ENCODE data around the gene RHOG.

Gene RHOG

GRCh38 chr11:3802011-3802790 is 38.6 kb downstream of the RHOG start:
- Histone ChIP-seq H3K9me3 (ENCODE audit: insufficient read depth, low read length) (no peaks in the 10 kb centered on the region), H3K4me3 (ENCODE audit: low read length) (no peak overlapping the region), H3K79me2 (ENCODE audit: low read length) (peaks cover 14% of the 10 kb centered on the region), H2AFZ (ENCODE audit: low read depth, low read length) (no peak overlapping the region), H3K27me3 (ENCODE audit: low read depth, low read length) (no peaks in the 10 kb centered on the region), H4K20me1 (ENCODE audit: insufficient read depth, low read length) (no peaks in the 10 kb centered on the region), H3K4me1 (ENCODE audit: low read length) (peaks cover 7% of the 10 kb centered on the region), H3K4me2 (ENCODE audit: low read length) (no peak overlapping the region), H3K27ac (ENCODE audit: low read length) (no peak overlapping the region), H3K36me3 (replicated peaks; ENCODE audit: low read depth, low read length) (no peaks in the 10 kb centered on the region), H3K9ac (ENCODE audit: low read length) (no peak overlapping the region)
- TF ChIP-seq EZH2phosphoT487 (IDR thresholded peaks at IDR 0.05; ENCODE audit: low read depth) (no peak), CTCF (IDR thresholded peaks at IDR 0.05; ENCODE audit: low read depth, low read length) (no peak)

- Histone ChIP-seq H3K79me2 (ENCODE audit: low read length) (peaks cover 38% of the 10 kb centered on the region), H3K36me3 (replicated peaks; ENCODE audit: low read depth, low read length) (peaks cover 13% of the 10 kb centered on the region), H3K4me3 (ENCODE audit: low read length) (no peak overlapping the region), H3K27ac (ENCODE audit: low read length) (no peak overlapping the region), H3K4me1 (ENCODE audit: low read length) (peaks cover 16% of the 10 kb centered on the region), H3K9me3 (ENCODE audit: insufficient read depth, low read length) (no peaks in the 10 kb centered on the region), H3K9ac (ENCODE audit: low read length) (no peak overlapping the region), H4K20me1 (ENCODE audit: insufficient read depth, low read length) (peaks cover 22% of the 10 kb centered on the region), H3K27me3 (ENCODE audit: low read depth, low read length) (no peaks in the 10 kb centered on the region), H3K4me2 (ENCODE audit: low read length) (no peak overlapping the region), H2AFZ (ENCODE audit: low read depth, low read length) (no peak overlapping the region)
- TF ChIP-seq CTCF (IDR thresholded peaks at IDR 0.05; ENCODE audit: low read depth, low read length) (no peak), EZH2phosphoT487 (IDR thresholded peaks at IDR 0.05; ENCODE audit: low read depth) (no peak)
These were observed 40.9 kb downstream of the RHOG start for GRCh38 chr11:3799873-3800272.

- Histone ChIP-seq H3K4me2 (ENCODE audit: low read length) (peak overlapping the region; percentile 69; the same call in 1 of the 2 replicates), H3K27ac (ENCODE audit: low read length) (no peak overlapping the region)
- TF ChIP-seq EZH2phosphoT487 (IDR thresholded peaks at IDR 0.05; ENCODE audit: low read depth) (no peak), CTCF (IDR thresholded peaks at IDR 0.05; ENCODE audit: low read depth, low read length) (no peak)
These were observed 41.6 kb downstream of the RHOG start for GRCh38 chr11:3799143-3799542.

GRCh38 chr11:3797329-3798090 is 43.2 kb downstream of the RHOG start, which contains the start of gene NUP98:
Gene NUP98, minus strand, starts transcription at chr11:3797554. Its CDS starts 15,437 bp downstream, at chr11:3782117.
- TF ChIP-seq CTCF (IDR thresholded peaks at IDR 0.05; ENCODE audit: low read depth, low read length) (no peak), EZH2phosphoT487 (IDR thresholded peaks at IDR 0.05; ENCODE audit: low read depth) (no peak)
- H2AFZ ChIP-seq (ENCODE audit: low read depth, low read length), result peak within 1 kb of the TSS; percentile 75
- H4K20me1 ChIP-seq (ENCODE audit: insufficient read depth, low read length), result peaks cover 40% of the 10 kb centered on the region
- H3K27ac ChIP-seq (ENCODE audit: low read length), result peak within 1 kb of the TSS; percentile 74
- peaks cover 30% of the 10 kb centered on the region for H3K36me3 ChIP-seq (replicated peaks; ENCODE audit: low read depth, low read length)
- H3K79me2 ChIP-seq (ENCODE audit: low read length), result peaks cover 61% of the 10 kb centered on the region
- no peaks in the 10 kb centered on the region for H3K27me3 ChIP-seq (ENCODE audit: low read depth, low read length)
- peaks cover 16% of the 10 kb centered on the region for H3K4me1 ChIP-seq (ENCODE audit: low read length)
- H3K9me3 ChIP-seq (ENCODE audit: insufficient read depth, low read length), result no peaks in the 10 kb centered on the region
- peak within 1 kb of the TSS; percentile 95 for H3K4me3 ChIP-seq (ENCODE audit: low read length)
- peak within 1 kb of the TSS; percentile 98 for H3K9ac ChIP-seq (ENCODE audit: low read length)
- H3K4me2 ChIP-seq (ENCODE audit: low read length), result peak within 1 kb of the TSS; percentile 90

More at GRCh38 chr11:3799143-3799542, 41.6 kb downstream of the RHOG start:
- Histone ChIP-seq H3K36me3 (replicated peaks; ENCODE audit: low read depth, low read length) (peaks cover 20% of the 10 kb centered on the region), H4K20me1 (ENCODE audit: insufficient read depth, low read length) (peaks cover 29% of the 10 kb centered on the region), H3K9ac (ENCODE audit: low read length) (no peak overlapping the region), H3K79me2 (ENCODE audit: low read length) (peaks cover 45% of the 10 kb centered on the region), H3K4me1 (ENCODE audit: low read length) (peaks cover 16% of the 10 kb centered on the region), H3K9me3 (ENCODE audit: insufficient read depth, low read length) (no peaks in the 10 kb centered on the region), H2AFZ (ENCODE audit: low read depth, low read length) (no peak overlapping the region), H3K27me3 (ENCODE audit: low read depth, low read length) (no peaks in the 10 kb centered on the region), H3K4me3 (ENCODE audit: low read length) (no peak overlapping the region)
